HG03066 (cell line): ENCODE measurements around the gene SAYSD1.

Experiments used
- ATAC-seq: cut with Tn5 transposase; IDR thresholded peaks from one replicate; pipeline ENCODE4 v1.9.1; 2021; ENCODE audit warnings: low read depth; ENCODE audit not compliant: unreplicated experiment

Gene SAYSD1

DNA sequence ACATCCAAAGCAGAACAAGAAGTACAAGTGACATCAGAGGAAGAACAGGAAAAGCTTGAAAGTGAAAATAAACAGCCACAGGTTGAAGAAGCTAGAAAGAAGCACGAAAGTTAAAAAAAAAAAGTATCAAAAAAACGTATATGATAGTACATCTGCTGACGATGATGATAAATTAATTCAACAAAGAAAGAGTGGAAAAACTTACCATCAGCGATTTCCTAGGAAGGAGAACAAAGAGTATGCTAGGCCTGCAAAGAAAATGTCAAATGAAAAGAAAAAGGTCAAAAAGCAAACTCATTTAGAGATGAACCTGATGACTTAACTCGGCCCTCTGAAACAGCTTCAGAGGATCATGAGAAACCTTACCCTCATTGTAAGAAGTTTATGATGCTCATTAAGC is 3.7 kb downstream of the SAYSD1 start:
- ATAC-seq = no peak

DNA sequence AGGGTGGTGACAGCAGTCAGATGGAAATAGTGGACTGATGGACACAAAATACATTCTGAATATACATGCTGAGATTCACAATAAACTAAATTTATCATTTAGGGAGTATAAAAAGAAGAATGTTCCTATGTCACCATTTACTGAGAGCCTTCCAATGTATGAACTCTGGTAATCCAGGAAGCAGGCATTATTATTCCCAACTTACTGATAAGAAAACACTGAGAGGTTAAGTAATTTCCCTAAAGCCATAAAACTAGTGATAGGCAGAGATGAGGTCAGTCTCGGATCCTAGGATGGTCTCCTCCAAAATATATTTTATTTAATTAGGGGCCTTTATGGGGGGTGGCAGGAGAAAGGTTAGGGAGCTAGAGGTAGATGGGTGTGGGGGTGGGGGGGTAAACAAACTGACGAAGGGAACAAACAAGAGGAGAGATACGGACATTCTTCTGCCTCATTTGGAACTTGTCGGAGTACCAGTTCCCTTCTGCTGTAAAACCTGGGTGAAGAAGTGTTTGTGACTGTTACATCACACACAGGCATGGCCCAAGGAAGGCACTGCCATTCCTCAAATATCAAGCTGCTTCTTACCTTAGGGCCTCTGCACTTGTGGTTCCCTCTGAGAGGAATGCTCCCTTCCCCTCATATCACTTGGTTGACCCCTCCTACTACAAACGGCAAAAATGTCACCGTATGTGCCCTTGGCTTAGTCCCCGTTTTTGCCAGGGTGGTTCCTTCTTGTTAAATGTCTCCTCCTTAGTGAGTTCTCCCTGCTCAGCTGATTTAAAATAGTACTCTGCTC is 6.7 kb downstream of the SAYSD1 start:
- ATAC-seq = no peak

DNA sequence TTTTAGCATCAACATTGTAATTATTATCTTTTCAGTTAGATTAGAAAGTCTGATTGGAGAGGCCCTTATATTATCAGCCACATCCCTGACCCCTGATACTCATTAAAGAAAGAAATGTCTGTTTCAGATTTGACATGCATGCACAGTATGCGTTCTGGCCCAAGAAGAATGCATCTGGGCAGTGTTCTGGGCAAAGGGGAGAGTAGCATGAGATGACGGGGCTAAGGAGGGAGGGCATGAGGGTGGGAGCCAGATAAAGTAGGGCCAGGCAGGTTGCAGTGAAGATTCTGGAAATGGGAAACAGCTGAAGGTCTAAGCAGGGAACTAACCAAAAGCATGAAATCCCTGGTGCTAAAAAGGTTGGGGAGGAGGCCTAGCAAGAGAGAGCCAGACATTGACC is 7.3 kb downstream of the SAYSD1 start:
- no peak for ATAC-seq

DNA sequence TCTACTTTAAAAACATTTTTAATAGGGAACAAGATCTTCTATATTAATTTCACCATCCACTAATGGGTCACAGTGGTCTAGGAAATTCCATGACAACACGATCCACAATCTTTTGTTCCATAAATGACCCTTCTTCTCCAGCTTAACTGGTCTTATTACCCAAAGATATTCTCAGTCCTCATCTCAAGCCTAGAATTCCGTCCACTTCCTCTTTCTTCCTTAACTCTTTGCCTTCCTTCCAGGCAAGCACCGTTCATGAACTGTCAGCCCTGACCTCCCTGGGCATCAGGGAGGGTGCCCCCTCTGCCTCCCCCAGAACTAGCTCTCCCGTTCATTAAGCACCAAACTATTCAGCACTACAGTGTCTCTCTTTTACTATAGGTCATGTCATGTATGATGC is 8.0 kb downstream of the SAYSD1 start:
- ATAC-seq = no peak

DNA sequence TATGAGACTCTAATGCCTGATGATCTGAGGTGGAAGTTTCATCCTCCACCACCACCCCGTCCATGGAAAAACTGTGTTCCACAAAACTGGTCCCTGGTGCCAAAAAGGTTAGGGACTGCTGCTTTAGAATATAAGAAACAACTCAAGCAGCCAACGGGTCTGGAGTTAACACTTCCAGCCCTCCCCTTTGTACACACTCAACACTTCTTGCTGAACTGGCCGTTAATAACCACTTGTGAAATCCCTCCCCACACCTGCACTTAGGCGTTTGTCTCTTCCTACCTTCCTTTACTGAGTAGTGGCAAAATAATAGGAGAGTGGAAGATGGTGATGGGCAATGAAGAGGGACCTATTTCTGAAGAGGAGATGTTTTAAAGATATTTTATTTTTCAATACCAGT is 10.5 kb downstream of the SAYSD1 start:
- ATAC-seq = no peak

DNA sequence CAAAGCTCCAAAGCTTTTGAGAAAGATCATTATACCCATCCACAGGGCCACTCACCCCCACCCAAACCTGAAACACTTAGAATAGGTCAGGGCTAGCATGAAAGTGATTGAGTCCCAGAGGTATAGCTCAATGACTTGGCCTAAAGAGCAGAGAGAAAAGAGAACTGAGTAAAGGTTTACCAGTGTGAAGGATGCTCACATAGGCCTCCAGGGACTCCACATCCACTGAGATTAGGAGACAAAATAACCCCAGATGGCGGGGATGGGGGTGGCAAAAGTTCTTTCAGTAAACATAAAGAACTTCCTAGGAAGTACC is 12.2 kb downstream of the SAYSD1 start:
- ATAC-seq = no peak

DNA sequence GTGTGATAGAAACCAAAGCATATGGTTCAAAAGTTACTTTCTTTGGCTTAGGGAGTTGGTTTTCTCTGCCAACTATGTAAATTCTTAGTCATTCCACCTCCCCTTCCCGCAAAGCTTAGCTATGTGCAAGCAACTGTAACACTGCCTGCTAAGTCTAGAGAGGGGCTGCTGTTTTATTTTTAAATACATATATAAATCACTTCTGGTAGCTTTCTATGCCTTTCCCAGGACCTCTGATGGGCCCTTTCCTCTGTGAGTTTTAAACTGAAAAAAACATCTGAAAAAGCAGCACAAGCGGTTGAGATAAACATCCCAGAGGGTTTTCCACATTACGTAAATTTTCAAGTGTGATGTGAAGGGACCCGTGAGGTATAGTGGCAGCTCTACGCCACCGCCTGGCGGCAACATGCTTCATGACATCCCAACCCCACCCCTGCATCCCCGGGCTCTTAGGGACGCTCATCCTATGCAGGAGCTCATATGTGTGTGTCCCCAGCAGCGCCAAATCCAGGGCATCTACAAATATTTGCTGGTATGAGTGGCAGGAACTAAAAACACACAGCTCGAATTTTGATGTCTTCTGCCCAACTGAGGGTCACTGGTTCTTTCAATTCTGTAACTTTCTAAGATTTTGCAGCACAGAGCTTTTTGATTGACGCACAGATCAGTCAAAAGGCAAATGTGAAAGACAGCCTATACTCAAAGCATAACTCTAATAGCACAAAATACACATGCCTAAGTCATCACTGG is 12.7 kb downstream of the SAYSD1 start:
- ATAC-seq = no peak

DNA sequence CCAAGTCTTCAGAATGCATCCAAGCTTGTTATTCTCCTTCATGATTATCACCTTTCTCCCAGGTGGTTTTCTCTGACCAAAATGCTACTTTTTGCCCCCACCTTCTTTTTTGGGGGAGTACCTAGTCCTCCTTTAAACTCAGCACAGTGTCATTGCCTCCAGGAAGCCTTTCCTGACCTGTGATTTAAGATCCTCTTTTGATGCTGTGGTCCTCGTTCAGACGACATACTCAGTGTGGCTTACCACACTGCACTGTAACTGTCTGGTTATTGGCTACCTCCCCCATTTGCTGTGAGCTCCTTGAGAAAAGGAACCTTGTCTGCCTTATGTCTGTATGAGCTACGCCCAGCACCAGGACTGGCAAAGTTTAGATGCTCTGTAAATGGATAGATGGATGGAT is 14.6 kb downstream of the SAYSD1 start:
- ATAC-seq = no peak

DNA sequence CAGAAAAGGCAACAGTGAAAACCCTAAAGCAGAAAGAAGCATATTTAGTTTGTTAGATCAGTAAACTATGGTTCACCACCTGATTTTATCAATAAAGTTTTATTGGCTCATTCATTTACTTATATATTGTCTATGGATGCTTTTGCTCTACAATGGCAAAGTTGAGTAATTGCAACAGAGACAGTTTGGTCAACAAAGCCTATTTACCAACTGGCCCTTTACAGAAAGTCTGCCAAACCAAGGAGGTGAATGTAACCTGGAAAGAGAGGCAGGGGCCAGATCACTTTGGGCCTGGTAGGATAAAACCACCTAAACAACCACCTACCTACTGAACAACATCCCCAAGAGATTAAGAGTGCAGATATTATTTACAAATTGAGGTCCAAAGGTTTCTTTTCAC is 19.4 kb downstream of the SAYSD1 start:
- ATAC-seq = no peak

DNA sequence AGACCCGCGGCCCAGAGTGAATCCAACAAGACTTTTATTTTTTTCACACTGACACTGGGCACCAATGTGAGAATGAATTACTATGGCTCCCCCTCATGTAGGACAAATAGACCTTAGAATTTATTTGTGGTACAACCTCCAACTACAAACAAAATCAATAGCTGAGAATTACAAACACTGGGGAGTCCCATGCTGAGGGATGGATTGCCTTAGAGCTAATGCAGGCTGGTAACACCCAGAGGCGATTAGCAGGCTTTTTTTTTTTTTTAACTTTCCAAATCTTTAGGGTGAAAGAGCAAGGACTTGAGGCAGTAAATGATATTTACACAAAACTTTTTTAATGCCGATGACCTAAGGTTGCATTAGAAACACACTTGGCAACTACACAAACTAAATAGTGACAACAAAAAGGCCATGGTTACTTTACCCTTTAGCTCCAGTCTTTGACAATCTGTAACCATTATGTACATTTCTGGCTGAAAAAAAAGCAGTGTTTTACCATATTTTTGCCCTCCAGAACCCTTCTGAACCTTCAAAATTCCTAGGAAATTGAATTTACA is 21.8 kb downstream of the SAYSD1 start:
- ATAC-seq = no peak

DNA sequence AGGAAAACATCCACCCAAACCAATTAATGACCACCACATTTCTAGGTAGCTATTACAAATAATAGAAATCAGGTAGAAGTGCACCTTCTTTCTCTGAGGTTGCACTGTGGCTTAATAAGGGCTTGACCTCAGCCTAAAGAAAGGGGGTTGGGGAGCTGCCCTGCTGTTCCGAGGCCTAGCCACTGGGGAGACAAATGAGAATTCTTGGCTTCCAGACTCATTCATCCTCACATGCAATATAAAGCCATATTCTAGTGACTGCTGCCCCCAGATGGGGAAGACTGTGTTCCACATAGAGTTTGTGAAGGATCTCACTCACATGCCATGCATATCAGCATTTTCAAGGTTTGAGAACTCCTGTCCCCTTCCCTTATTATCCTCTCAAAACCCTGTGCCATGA is 22.9 kb downstream of the SAYSD1 start:
- no peak for ATAC-seq

DNA sequence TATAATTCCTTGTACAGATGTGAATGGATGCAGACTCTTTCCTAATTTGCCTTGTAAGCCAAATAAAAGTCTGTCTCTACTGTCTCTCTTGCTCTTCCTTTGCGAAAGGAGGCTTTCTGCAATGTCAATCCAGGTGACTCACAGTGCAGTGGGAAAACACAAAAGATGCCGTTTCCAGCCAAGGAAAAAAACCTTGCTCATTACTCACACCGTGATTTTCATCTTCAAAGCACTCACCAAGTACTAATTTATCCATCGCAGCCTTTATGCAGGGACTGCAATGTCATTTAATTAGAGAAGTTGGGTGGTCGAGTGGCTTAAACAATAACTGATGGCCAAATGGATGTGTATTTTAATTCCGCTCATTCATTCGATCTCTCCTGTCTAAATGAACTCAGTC is 23.8 kb downstream of the SAYSD1 start:
- no peak for ATAC-seq

DNA sequence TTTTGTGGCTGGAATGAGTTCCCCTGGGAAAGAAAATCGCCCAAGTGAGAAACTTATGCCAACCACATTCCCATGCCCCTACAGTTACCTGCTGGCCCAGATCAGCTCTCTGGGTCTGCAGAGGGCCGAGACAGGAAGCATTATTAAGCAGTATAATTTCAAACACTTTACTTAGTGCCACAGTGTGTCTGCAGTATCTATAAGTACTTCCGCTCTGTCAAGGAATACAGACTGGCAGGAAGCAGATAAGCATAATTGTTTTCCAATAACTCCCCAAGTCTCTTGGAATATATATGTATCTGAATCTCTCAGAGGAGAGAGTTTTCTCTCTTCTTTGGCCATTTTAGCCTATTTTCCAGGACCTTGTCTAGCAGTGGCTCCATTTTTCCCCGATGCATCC is 24.9 kb downstream of the SAYSD1 start:
- ATAC-seq = no peak

DNA sequence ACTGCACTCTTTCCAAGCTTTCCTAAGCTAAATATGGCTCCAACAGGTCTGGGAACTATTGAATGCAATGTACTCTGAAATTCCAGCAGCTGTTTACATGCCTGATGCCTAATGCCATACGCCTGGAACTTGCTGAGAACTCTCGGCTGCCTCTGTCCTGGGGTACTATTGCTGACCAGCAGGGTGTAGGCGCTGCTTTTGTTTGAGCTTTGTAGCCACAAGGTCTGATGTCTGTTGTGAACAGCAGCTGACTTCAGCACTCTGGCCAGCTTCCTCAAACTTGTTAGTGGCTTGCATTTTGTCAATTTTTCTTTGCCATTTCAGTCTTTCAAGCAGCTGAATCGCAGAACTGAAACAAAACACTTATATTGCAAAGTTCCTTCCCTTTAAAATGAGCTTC is 26.7 kb downstream of the SAYSD1 start:
- ATAC-seq = no peak

DNA sequence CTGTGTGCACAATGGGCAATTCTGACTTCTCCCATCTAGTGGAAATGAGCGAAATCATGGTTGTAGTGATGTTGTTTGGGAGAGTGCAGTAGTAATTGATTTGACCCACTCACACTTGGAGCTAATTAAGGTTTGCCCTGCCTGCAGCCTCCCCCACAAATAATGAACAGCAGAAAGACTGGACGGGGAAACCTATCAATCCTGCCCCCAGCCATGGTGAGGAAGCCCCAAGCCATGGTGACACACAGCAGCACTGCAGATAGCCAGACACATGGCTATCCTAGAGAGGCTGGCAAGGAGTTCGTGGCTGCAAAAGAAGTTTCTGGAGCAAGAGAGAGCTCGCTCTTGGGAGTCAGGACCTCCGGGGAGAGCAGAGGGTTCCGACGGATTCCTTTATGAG is 27.8 kb downstream of the SAYSD1 start:
- no peak for ATAC-seq

DNA sequence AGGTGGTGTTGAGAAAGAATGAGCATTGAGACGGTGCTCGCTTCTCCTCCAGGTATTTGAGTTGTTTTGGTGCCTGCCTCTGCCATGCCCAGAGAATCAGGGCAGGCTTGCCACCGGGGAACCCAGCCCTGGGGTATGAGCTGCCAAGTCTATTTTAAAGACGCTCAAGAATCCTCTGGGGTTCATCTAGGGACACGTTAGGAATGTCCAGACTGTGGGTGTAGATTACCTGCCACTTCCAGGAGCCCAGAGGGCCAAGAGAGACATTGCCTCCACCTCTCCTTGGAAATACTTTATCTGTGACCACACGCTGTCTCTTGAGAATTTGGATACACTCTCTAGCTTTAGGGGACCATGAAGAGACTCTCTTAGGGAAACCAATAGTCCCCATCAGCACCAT is 28.3 kb downstream of the SAYSD1 start:
- ATAC-seq = no peak

DNA sequence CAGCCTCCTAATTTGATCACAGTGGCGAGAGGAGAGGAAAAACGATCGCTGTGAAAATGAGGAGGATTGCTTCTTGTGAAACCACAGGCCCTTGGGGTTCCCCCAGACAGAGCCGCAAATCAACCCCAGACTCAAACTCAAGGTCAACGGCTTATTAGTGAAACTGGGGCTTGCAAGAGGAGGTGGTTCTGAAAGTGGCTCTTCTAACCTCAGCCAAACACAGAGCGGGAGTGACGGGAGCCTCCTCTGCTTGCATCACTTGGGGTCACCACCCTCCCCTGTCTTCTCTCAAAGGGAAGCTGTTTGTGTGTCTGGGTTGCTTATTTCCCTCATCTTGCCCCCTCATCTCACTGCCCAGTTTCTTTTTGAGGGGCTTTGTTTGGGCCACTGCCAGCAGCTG is 28.7 kb downstream of the SAYSD1 start:
- no peak for ATAC-seq

DNA sequence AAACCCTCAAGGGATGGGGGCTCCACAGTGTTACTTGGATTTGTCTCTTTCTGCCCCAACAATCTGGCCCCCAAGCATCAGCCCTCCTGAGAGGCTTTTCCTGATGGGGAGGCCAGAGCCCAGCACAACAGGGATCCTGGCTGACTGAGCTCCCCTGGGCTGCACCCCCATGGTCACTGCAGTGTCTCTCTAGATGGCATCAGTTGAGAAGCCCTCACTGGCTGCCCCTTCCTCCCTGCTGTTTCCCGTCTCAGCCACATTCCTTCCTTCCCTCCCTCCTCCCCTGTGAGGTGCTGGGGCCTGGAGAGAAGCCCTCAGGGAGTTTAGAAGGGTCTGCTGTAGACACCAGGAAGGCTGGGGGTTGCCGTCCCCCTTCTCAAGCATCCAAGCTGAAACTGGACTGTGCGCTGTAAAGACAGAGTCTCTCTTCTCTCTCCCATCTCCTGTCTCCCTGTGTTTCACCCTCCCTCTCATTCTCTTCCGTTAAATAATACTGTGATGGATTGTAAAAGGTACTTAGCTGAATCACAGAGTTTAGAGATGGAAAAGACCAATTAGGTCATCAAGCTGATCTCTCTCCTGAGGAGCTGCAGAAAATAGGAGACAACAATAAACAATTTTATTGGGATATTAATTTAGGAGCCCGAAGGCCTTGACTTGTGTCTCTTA is 29.7 kb downstream of the SAYSD1 start:
- no peak for ATAC-seq

DNA sequence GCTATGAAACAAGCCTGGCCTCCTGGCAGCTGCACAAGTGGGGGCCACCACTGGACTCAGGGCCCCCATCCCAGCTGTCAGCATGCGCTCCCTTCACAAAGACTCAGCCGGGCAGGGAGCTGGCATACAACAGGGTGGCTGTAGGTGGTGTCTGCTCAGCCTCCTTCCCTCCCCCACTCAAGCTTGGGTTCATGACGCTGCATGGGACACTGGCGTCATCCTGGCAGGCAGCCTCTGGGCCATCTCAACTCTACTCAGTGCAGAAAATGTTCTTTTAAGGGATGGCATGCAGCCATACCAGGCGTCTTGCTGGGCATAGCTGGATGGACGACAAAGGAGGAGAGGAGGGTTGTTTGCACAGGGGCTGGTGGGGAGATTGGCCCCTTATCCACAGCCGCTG is 30.5 kb downstream of the SAYSD1 start:
- ATAC-seq = no peak

DNA sequence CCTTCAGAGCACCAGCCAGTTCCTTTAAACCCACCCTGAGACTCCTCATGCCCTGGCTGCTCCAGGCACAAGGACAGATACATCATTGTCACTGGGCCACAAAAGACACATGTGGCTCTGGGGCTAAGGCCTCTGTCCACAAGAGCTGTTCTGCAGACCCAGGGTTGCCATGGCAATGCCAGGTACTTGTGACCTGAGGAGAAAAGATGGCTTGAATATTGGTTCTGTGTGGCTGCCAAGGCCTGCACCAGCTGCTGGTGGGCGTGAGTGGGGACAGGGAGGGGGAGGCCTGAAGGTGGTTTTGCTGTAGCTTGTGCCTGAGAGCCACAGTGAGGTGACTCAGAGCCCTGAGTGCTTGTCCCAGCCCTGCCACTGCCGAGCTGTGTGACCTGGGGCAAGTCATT is 31.8 kb downstream of the SAYSD1 start:
- ATAC-seq = no peak

DNA sequence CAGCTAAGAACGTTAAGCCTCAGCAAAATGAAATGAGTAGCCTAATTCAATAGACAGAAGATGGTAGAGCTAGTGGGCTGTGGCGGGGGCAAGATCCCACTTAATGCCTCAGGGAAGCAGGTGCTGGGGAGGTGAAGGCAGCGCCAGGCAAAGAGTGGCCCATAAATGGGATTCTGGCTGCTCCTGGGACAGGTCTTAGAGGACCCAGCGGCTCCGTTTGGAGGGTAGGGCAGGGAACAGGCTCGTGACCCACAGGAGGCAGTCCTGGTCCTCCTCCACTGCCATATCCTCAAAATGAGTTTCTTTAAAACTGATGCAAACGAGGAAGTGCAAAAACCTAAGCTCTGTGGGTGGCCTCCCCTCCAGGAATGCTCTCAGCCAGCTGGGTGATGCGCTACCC is 32.7 kb downstream of the SAYSD1 start:
- no peak for ATAC-seq
